Gastrocnemius medialis (tissue), 4 donors: ENCODE data around the gene PBRM1.
A peak's percentile ranks its signal among the peaks of the same experiment; 100 is the strongest.

Experiments used
- POLR2A ChIP-seq, 2 donors: fragments of 450-650 bp; IDR thresholded peaks; one replicate each; pipeline ENCODE4 v1.6.1; 2017; ENCODE audit warnings: antibody characterized with exemption in 2 of 2, mild to moderate bottlenecking in 2 of 2, moderate library complexity in 2 of 2
- TF ChIP-seq, protein P1 (sequence below), 5 experiments: fragments of 450-650 bp in 3 of 5; fragments of 200-600 bp in 2 of 5; sonication (generic) in 2 of 5; IDR thresholded peaks in 4 of 5; conservative IDR thresholded peaks in 1 of 5; 1 replicate in 4 of 5; 2 replicates in 1 of 5; pipeline ENCODE4 v1.5.1; 2016 to 2019; ENCODE audit warnings: antibody characterized with exemption in 5 of 5, mild to moderate bottlenecking in 3 of 5, moderate library complexity in 3 of 5

- TF ChIP-seq, protein P1, sequence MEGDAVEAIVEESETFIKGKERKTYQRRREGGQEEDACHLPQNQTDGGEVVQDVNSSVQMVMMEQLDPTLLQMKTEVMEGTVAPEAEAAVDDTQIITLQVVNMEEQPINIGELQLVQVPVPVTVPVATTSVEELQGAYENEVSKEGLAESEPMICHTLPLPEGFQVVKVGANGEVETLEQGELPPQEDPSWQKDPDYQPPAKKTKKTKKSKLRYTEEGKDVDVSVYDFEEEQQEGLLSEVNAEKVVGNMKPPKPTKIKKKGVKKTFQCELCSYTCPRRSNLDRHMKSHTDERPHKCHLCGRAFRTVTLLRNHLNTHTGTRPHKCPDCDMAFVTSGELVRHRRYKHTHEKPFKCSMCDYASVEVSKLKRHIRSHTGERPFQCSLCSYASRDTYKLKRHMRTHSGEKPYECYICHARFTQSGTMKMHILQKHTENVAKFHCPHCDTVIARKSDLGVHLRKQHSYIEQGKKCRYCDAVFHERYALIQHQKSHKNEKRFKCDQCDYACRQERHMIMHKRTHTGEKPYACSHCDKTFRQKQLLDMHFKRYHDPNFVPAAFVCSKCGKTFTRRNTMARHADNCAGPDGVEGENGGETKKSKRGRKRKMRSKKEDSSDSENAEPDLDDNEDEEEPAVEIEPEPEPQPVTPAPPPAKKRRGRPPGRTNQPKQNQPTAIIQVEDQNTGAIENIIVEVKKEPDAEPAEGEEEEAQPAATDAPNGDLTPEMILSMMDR (IDR thresholded peaks at IDR 0.05 in 4 of 5, conservative IDR thresholded peaks at IDR 0.05 in 1 of 5): no peak
- peak; percentile 50 to 74 for TF ChIP-seq POLR2A (IDR thresholded peaks at IDR 0.05)
These were observed 20.3 kb upstream of the PBRM1 start, which contains the start of the genes GLT8D1 and SPCS1 for GRCh38 chr3:52705688-52706686.
